NCI-H187 (cell line): ENCODE data around the gene GJB6.
"Not testable (repeated sequence)": the region's sequence is repeated elsewhere in the genome, so short reads cannot be mapped to it uniquely, and the experiment has no call there.

ENCODE experiments used
- DNase-seq, 2 experiments: peaks; one replicate each; lab custom pipeline; 2025; lab: John Stamatoyannopoulos, UW

Gene GJB6

DNA sequence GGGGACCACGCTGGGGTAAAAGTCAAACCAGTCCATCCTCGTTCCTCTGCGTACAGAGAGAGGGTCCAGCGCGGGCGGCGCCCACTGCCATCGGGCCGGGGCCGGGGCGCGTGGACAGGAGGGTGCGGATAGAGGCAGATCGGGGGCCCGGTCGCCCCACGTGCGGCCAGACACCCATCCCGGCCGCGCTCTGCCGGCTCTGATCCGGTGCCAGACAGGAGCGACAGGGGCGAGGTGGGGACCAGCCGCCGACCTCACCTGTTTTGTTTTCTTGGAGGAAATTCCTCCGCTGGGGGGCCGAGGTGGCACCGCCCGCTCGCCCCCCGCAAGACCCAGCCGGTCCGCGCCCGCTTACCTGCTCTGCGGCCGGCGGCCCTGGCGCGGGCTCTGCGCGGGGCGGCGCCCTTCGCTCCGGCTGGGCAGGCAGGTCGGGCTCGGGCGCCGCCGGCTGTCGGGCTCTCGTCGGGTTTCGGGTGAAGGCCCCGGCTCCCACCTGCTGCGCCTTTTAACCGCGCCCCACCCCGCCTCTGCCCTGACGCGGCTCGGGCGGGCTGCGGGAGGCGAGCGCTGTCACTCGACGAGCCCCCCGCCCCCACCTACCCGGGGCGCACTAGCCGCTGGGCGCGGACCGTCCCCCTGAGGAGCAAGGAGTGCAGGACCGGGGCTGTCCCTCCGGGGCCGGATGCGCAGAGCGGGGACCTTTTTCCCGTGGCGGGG lies at the start of gene GJB6:
Gene GJB6, minus strand, starts transcription at position 481 of the 717 bp plus-strand sequence. CDS start 8,839 bp downstream, outside the sequence.
- no peak for DNase-seq

DNA sequence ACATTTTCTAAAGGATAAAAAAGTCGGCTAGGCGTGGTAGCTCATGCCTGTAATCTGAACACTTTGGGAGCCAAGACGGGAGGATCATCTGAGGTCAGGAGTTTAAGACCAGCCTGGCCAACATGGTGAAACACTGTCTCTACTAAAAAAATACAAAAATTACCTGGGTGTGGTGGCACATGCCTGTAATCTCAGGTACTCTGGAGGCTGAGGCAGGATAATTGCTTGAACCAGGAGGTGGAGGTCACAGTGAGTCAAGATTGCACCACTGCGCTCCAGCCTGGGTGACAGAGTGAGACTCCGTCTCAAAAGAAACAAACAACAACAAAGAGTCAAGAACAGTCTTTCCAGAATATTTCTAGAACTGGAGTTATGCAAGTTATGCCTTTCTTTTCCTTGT lies 44.8 kb upstream of the GJB6 start:
- DNase-seq = not testable (repeated sequence)

DNA sequence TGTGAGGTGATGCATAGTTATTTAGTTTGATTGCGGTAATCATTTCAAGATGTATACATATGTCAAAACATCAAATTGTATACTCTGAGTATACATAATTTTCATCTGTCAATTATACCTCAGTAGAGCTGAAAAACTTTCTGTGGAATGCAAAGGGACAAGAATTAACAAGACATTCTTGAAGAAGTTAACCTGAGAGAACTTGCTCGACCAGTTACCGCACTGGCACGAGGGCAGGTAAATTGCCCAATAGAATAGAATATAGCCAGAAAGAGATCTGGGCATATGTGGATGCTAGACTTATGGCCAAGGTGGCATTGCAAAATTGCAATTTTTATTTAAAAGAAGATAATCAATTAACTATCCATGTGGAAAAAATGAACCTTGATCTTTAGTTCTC lies 42.3 kb upstream of the GJB6 start:
- DNase-seq = no peak

DNA sequence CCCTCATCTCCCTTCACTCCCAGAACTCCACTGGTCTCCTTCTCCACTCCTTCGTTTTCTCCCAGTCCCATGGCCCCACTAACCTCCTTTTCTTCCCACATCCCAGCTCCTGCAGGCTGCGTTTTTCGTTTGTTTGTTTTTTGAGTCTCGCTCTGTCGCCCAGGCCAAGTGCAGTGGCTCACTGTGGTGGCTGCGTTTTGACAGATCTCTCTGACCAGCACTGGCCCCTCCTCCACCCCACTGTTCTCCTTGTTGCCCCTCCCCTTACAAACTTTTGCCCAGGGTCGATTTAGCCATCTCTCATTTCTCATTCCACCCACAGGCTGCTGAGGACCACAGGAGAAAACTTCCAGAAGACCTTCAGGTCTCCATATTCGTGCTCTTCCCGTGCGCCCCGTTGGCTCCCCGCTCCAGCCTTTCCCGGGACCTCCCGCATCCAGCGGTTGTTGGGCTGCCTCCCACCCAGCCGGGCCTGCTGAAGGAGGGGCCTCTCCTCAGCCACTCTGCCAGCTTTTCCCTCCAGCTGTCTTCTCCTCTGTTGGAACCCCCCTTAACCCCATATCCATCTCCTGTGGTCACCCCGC lies 40.6 kb upstream of the GJB6 start:
- DNase-seq = no peak

DNA sequence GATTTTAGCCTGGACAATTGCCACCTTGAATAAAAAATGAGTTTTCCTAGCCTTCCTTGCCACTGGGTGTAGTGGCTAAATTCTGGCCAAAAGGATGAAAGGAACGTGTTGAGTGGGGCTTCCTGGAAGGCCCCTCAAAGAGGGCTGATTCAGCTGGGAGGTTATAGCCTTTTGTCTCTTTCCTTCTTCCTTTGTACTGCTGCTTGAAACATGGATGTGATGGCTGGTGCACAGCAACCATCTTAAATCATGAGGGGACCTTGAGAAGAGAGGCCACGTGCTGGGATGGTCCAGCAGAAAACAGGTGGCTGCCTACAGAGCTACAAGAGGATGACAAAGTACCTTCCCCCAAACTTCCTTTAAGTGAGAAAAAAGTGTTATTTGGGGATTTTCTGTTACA lies 40.0 kb upstream of the GJB6 start:
- no peak for DNase-seq

DNA sequence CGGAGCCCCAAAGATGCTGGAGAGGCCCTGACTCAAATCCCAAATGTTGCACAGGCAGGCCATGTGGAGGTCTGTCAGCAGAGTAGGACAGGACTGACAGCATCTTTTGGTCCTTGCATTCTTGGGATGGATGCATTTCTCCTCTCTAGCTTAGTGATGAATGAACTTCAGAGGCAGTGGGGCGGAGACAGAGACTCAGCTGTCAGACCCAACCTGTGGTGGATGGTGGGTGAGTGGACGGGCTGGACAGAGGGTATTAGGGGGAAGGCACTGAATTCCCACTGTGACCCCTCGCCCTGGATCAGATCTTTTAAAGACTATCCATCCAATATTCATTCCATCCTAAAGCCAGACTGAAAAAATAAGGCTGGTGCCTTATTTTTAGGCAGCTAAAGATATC lies 39.3 kb upstream of the GJB6 start:
- DNase-seq = no peak

DNA sequence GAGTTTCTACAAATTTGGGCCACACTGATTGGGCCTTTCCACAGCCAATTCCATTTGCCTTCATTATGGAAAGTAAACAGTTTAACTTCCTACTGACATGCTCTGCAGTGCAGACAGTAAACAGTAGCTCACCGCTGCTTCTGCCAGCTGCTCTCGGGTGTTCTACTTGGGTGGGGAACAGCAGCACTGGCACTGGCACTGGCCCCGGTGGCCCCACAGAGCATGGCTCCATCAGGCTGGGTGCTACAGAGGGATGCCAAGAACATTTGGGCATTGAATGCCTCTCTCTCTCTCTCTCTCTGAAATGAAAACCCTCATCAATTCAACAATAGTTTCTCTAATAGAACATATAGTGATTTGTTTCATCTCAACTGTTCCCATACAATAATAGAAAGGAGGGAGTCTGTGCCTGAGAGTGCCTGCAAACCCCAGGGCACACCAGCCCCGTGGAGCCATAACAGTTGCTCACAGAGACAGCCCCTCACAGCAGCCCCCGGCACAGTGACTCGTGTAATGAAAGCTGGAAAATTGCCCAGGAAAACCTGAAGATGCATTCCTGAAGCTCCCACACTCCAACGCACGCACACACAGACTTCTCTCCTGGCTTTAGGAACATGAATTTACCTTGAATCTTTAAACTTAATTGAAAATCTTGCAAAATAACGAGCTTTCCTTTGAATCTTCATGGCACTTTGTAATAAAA lies 38.2 kb upstream of the GJB6 start:
- no peak for DNase-seq

DNA sequence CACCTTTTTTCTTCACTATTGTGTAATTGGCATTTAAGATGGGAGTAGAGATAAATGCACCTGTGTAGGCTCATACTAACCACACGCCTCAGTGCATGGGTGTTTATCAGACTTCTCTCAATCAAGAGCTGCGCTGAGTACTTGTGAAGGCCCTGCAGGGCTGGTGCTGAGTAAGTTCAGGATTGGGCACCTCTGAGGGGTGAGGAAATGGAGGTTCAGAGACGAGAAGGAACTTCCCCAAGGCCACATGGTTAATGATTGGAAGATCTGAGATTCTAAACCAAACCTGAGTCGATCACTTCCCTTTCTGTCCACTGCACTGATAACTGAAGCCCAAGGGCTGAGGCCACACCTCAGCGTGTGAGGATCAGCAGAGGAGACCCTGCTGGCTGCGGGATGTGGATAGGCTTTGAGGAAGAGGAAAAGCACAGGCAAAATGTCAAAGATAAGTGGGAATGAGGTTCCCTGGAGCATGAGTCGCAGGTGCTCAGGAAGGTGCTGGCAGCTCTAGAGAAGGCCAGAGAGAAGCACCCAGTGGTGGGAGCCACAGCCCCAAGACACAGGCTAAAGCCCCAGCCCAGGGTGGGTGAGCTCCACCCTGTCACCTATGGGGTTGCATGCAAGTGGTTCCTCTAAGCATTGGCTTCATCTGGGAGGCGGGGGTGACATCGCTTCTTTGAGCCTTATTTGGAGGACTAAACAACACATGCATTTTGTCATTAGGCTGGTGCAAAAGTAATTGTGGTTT lies 32.3 kb upstream of the GJB6 start:
- no peak for DNase-seq

DNA sequence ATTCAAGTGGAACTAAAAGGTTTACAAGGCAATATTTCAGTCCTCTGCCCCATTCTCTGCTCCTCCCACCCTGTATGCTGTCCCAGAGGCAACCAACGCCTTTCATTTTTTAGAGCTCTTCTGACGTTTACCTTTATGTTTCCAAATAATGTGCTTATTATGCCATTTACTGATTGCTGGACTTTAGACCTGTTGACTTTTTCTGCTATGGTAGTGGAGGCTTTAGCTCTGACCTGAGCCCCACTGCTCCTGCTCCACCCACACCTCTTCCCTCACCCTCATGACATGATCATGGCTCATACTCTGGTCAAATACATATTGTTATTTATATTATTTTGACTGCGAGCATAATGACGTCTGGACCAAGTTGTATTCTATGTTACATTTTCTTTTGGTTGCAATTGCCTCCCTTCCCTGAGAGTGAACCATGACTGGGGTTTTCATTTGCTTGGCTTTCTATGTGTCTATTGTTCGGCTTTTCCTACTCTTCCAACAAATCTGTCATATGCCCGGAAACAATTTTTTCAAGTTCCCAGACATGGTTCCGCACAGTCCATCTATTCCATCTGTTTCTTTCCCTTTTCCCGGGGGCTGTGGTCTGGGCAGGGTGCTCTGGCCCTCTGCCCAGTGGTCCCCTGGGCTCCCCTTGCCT lies 31.4 kb upstream of the GJB6 start:
- DNase-seq = no peak

DNA sequence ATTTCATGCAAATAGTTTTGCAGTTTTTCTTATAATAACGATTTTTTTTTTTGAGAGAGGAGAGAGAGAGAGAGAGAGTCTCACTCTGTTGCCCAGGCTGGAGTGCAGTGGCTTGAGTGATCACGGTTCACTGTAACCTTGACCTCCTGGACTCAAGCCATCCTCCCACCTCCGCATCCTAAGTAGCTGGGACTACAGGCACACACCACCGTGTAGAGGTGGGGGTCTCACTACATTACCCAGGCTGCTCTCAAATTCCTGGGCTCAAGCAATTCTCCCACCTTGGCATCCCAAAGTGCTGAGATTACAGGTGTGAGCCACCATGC lies 26.8 kb upstream of the GJB6 start:
- no peak for DNase-seq

DNA sequence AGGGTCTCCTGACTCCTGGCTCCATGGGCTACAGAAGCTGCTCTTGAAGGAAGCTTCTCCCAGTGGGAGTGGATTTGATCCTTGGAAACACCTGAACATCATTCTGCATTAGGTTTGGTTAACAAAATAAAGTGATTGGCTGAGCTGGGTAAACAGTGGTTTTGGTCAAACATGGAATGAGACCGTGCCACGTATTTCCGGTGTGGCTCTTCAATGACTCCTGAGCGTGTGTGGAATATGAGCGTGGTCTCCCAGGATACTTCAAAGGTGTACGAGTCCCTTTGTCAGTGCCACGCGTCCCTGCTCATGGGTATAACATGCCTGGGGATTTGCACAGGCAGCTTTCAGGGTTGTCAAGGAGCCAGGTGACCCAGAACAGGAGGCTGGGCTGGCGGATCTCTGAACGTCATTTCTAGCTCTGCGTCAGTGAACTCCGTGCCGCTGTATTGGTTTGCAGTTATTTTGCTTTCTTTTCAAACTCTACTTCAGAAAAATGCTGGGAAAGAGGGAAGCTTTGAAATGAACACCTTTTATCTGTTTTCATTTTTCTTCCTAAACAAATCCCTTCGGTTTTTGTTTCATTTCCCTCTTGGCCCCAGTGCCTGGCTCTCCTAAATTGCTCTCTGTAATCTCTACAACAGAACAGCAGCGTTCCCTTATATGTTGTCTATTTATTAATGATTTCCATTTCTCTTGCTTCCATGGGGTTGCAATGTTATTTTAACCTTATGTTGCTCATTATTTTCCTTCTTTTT lies 26.3 kb upstream of the GJB6 start:
- DNase-seq = no peak

DNA sequence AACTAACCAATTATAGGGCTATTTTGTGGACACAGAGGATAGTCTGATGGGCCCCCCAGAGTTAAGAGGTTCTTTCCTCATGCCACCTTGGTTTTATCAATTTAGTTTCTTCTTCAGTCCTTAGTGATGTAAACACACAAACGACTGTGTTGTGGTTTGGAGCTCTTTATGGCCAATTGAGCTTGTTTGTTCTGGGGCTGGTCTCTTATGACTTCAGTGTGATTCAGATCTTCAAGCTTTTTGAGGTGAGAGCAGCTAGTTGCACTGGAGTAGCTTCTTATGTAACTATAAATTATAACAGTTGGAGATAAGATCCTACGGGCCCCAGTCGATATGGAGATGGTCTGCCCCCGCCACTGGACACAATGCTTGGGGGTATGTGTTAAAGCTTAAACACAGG lies 22.0 kb upstream of the GJB6 start:
- no peak for DNase-seq

DNA sequence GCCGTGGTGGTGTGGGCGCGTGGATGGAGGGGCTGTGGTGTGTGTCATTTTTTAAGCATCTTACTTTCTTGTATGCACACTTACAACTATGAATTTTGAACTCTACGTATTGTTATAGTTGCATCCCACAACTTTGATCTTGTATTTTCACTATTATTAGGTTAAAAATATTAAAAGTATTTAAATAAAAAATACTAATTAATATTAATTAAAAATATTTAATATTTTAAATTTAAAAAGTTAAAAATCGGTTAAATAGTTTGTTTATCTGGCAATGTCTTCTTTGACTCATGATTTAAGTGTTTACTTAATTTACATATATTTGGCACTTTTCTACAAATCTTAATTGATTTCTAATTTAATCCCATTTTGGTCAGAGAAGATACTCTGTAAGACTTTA lies 17.8 kb upstream of the GJB6 start:
- no peak for DNase-seq

DNA sequence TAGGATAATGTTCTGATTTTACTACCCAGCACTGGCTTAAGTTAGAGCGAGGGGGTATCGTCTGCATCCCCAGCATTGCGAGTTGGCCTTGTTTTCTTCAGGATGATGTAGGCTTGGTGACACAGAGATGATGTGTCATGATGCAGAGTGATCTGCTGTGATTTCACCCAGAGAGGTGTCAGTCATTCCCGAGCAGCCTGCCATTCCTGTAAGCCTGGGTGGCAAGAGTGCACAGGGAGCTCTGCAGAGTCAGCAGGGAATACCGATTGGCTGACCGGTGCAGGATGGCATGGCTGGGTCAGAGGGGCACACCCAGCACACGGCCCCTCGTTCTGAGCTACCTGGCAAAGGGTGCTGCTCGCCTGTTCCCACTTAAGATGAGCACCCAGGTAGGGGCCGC lies 15.8 kb upstream of the GJB6 start:
- no peak for DNase-seq

DNA sequence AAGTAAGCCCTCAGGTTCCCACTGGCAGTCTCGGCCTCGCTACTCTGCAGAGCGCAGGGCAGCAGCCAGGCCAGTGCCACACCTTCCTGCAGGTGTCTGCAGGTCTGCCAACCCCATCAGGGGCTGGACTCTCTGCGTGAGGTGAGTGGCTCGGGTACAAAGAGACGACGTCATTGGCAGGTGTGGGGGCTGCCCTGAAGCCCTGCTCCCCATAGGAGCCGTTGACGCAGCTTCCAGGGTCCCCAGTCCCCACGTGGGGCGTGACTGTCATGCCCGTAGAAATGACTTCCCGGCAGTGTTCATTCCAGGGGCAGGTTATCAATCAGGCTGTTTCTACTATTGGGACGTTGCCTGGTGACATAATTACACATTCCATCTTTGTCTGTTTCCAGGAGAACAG lies 15.3 kb upstream of the GJB6 start:
- DNase-seq = no peak

DNA sequence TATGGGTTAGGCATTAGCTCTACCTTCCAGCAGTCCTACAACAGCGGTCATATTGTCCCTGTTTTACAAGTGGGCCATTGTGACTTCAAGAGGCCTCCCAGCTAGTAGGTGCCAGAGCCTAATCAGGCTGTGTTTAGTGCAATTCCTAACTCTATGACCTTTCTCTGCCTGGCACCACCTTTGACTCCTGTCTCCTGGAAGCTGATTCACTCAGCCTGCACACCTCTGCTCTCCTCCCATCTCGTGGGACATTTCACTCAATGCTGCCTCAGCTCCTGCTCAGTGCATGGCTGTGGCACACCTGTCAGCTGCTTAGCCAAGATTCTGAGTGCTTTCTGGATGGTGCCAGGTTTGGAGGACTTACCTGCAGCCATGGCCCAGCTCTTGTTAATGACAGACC lies 9.5 kb upstream of the GJB6 start:
- DNase-seq = no peak

DNA sequence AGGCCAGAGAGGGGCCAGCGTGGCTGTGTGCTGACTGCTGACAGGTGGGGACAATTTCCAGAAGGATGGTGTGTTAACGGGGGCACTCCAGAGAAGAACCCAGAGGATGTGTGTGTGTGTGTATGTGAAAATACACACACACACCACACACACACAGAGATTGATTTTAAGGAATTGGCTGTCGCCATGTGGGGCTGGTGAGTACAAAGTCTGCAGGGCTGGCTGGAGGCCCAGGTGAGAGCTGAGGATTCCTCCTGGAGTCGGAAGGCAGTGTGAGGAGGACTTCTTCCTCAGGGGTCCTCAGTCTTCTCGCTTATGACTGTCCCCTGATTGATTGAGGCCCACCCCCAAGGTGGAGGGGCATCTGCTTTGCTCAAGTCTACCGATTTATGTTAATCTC lies 7.6 kb upstream of the GJB6 start:
- DNase-seq = no peak

DNA sequence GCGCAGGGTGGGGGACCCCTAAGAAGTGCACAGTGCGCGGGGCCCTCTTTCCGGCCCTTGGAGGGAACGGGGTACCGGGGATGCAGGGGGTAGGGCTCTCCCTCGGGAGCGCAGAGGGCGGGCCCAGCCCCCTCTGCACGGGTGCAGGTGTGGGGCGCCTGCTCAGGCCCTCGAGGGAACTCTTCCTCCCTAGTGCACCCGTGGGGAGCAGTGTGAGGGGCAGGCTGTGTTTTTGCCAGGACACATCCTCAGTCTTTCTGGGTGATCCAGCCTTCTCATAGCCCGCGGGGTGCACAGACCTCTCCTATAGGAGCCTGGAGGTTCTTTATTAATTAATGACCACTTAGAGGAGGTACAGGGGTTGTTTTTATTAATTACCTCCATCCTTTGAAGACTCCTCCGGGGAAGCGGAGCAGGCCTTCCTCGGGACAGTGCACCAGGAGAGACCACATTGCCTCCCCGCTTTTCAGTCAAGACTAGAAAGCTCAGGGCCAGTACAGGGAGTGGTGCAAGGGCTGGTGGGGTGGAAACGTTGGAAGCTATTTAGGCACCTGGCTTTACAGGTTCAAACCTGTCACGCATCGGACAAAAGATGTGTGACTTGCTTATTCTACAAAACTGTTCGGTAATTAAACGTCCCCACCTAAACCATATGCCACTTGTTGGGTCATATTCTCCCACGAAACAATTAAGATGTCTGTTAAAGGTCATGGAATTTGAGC lies 598 bp upstream of the GJB6 start:
- DNase-seq = no peak

DNA sequence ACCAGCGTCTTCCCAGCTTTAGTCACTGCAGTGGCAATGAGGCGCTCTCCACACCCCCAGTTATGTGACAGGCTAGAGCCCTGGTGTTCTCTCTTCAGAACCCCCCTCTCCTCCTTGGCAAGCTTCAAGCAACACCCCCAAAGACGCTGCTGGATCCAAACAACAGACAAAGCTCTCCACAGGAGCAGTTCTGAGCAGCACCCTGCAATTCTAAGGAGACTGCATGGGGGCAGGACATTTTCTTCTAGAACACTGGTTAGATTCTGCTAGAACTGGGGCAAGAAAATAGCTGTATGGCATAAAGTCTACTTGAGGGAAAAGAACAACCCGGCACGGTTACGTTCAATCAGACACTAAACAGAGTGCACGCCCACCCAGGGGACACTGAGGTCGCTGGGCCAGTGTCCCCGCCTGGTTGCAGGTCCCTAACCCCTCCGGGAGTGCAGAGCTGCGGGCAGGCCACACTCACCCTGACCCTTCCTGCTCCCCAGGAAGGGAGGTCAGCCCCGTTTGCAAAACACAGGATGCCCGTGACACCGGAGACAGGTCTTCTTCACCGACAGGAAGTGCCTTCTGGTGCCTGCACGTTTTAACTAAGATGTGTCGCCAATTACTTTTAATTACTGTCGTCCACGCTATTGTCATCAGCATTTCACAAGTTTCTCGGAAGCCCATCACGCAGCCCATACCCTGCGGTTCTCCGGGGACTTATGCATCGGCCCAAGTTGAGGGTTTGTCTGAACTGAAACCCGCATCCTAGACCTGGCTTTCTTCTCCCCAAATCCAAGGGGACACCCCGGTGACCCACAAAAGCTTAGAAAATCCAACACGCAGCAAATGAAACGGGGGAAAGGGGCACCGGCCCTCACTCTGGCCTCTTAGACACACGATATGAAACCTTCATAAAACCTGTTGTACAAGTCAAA lies 943 bp downstream of the GJB6 start:
- no peak for DNase-seq

DNA sequence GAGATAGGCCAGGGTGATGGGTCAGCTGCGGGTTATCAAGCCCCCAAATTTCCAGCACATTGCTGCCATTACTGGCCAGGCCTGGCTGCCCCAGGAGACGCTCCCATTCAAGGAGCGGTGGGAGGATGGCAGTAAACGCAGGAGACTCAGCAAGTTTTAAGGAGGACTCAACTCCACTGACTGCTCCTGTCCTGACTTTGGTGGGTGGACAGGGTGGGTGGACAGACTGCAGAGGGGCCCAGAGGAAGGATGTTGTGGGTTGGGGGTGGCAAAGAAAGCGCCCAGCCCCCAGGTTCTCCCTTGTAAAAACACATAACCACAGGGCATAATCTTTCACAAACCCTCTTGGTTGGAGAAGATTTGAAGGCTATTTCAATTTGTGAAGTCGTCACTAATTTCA lies 4.4 kb downstream of the GJB6 start:
- DNase-seq = no peak
